ENCODE data around the gene C12orf57. TPM values are rescaled to one million over a fixed set of nuclear protein-coding genes. Genes with fewer than 3 reads are reported as not detected.

Gene C12orf57
- total and polyA plus RNA-seq, 2 of the 13 experiments (the other 11 are each of a cell fraction or from before 2014, with no cell fraction given) = 84.0 to 287 TPM

- Histone ChIP-seq H3K4me1 (ENCODE audit: insufficient read depth, low read length) (peaks cover 55% of the 10 kb centered on the region), H3K79me2 (ENCODE audit: insufficient read depth, low read length) (no peaks in the 10 kb centered on the region), H3K4me3 (replicated peaks in 1 of 3; ENCODE audit: insufficient read depth in 1 of 3, low read depth in 2 of 3, low read length in 3 of 3) (no peak overlapping the region), H3K4me2 (ENCODE audit: low read depth, low read length) (peak overlapping the region; percentile 40), H2AFZ (ENCODE audit: low read length) (no peak overlapping the region), H4K20me1 (ENCODE audit: insufficient read depth, low read length) (no peaks in the 10 kb centered on the region), H3K9ac (ENCODE audit: insufficient read depth, low read depth, low read length) (no peak overlapping the region; the same call in 1 of the 2 replicates), H3K36me3 (replicated peaks in 1 of 2; ENCODE audit: control insufficient read depth in 1 of 2, insufficient read depth in 2 of 2, low read length in 2 of 2) (no peaks in the 10 kb centered on the region), H3K9me3 (ENCODE audit: low read length) (no peaks in the 10 kb centered on the region), H3K27ac (ENCODE audit: extremely low read length, insufficient read depth, low read length) (peak overlapping the region; percentile 69), H3K27me3 (ENCODE audit: control insufficient read depth in 1 of 2, insufficient read depth in 2 of 2, low read length in 2 of 2) (no peaks in the 10 kb centered on the region)
- peak; percentile 11 for ATAC-seq
- no peak for FAIRE-seq
- TF ChIP-seq ZSCAN12 (CRISPR knock-in tag; IDR thresholded peaks at IDR 0.05) = no peak
- 0 out of 2 replicates have a peak, but pooled peaks have one; percentile 27 for TF ChIP-seq ZNF605 (CRISPR knock-in tag; IDR thresholded peaks at IDR 0.05)
- peak; percentile 29; the same call in 1 of the 2 replicates for TF ChIP-seq CEBPB (IDR thresholded peaks at IDR 0.05; ENCODE audit: borderline replicate concordance, low read depth, low read length)
- no peak for TF ChIP-seq ZNF414 (CRISPR knock-in tag; IDR thresholded peaks at IDR 0.05)
- TF ChIP-seq ZNF597 (CRISPR knock-in tag; IDR thresholded peaks at IDR 0.05) = no peak
- TF ChIP-seq SNAPC5 (CRISPR knock-in tag; IDR thresholded peaks at IDR 0.05; ENCODE audit: borderline replicate concordance) = no peak
- no peak for TF ChIP-seq RFXAP (CRISPR knock-in tag; IDR thresholded peaks at IDR 0.05; ENCODE audit: borderline replicate concordance)
- no peak for TF ChIP-seq RBM39 (IDR thresholded peaks at IDR 0.05; ENCODE audit: low read depth, low read length, poor library complexity, severe bottlenecking)
- no peak for TF ChIP-seq SMAD9 (CRISPR knock-in tag; IDR thresholded peaks at IDR 0.05)
- TF ChIP-seq ZBTB8A (CRISPR knock-in tag; IDR thresholded peaks at IDR 0.05; ENCODE audit: borderline replicate concordance, low read depth) = no peak
- TF ChIP-seq ZNF362 (CRISPR knock-in tag; IDR thresholded peaks at IDR 0.05; ENCODE audit: borderline replicate concordance) = 0 out of 2 replicates have a peak, but pooled peaks have one; percentile 13
- TF ChIP-seq ZFP36 (IDR thresholded peaks at IDR 0.05; ENCODE audit: borderline replicate concordance, low read depth, low read length, partially characterized antibody) = no peak
- TF ChIP-seq ZNF10 (CRISPR knock-in tag; IDR thresholded peaks at IDR 0.05; ENCODE audit: borderline replicate concordance, low read depth) = no peak
- TF ChIP-seq ARID2 (CRISPR knock-in tag; IDR thresholded peaks at IDR 0.05; ENCODE audit: borderline replicate concordance) = no peak
- TF ChIP-seq ZNF674 (CRISPR knock-in tag; IDR thresholded peaks at IDR 0.05; ENCODE audit: low read depth) = no peak
- no peak for TF ChIP-seq GATAD1 (CRISPR knock-in tag; IDR thresholded peaks at IDR 0.05)
- POLR2A ChIA-PET = interaction anchor here (1.1 to 2.3 kb wide), 5 partner anchors 8 to 44 kb away, joined by 3 to 9 read pairs (median 5); partner anchors contain the start of genes C12orf57, RNU7-1, SPSB2 and TPI1
- intact Hi-C loops (cut with micrococcal nuclease; ENCODE audit: unreplicated experiment) (no loop called here), in situ Hi-C loops (cut with HindIII; ENCODE audit: extremely low pct_ligation_motif_present, low pct_unique_long_range_greater_than_20kb) (no loop called here)
- no peak for DNase-seq (ENCODE audit: low spot score)
- WGBS (ENCODE audit: low lambda C conversion rate) = 39% methylated on average over 5 of the region's 5 CpGs
- CTCF ChIA-PET (ENCODE audit: low intra/inter-chr PET ratio, low total read pairs) = no interaction called here
- no TSS peak for BruUV-seq (replicated peaks)
These were observed 44.4 kb upstream of the C12orf57 start for GRCh38 chr12:6899427-6899826.
